HepG2 (cell line): ENCODE data around the gene CIAO2A. TPM values are rescaled to one million over a fixed set of nuclear protein-coding genes. Genes with fewer than 3 reads are reported as not detected.

ENCODE experiments used
- CAMTA2 ChIP-seq: sonication (generic); formaldehyde crosslinking; IDR thresholded peaks from 2 replicates; pipeline ENCODE4 v1.4.0; 2020; ENCODE audit warnings: mild to moderate bottlenecking, missing genetic modification reagents, borderline replicate concordance
- HMGXB4 ChIP-seq, 2 experiments: sonication (generic) in 1 of 2; formaldehyde crosslinking in 1 of 2; IDR thresholded peaks; 2 replicates each; pipeline versions ENCODE4 v1.4.0 to v1.6.1; 2018 to 2020; ENCODE audit warnings: missing genetic modification reagents in 2 of 2, borderline replicate concordance in 1 of 2, low read depth in 1 of 2, mild to moderate bottlenecking in 1 of 2, missing biosample characterization in 1 of 2
- HOXD1 ChIP-seq: sonication (generic); formaldehyde crosslinking; IDR thresholded peaks from 2 replicates; pipeline ENCODE4 v1.5.0; 2020; ENCODE audit warnings: missing genetic modification reagents
- MEF2D ChIP-seq: sonication (generic); formaldehyde crosslinking; IDR thresholded peaks from 2 replicates; pipeline ENCODE4 v1.5.1; 2020; ENCODE audit warnings: mild to moderate bottlenecking, missing genetic modification reagents
- RCOR2 ChIP-seq: IDR thresholded peaks from 2 replicates; pipeline ENCODE4 v1.6.1; 2016; ENCODE audit warnings: missing biosample characterization, missing genetic modification reagents
- SPEN ChIP-seq: sonication (generic); formaldehyde crosslinking; IDR thresholded peaks from 2 replicates; pipeline ENCODE4 v1.5.1; 2020; ENCODE audit warnings: low read depth, mild to moderate bottlenecking, missing genetic modification reagents
- TSC22D2 ChIP-seq: sonication (generic); formaldehyde crosslinking; IDR thresholded peaks from 2 replicates; pipeline ENCODE4 v1.5.1; 2020; ENCODE audit warnings: missing genetic modification reagents, mild to moderate bottlenecking, borderline replicate concordance
- XBP1 ChIP-seq: sonication (generic); formaldehyde crosslinking; IDR thresholded peaks from 2 replicates; pipeline ENCODE4 v1.5.0; 2020; ENCODE audit warnings: missing genetic modification reagents
- ZHX1 ChIP-seq: sonication (generic); formaldehyde crosslinking; IDR thresholded peaks from 2 replicates; pipeline ENCODE4 v1.8.1; 2022; ENCODE audit warnings: low read depth, mild to moderate bottlenecking, missing genetic modification reagents
- ZMAT3 ChIP-seq: sonication (generic); formaldehyde crosslinking; conservative IDR thresholded peaks from 2 replicates; pipeline ENCODE4 v1.7.0; 2021; ENCODE audit warnings: missing genetic modification reagents
- ZNF12 ChIP-seq: sonication (generic); formaldehyde crosslinking; IDR thresholded peaks from 2 replicates; pipeline ENCODE4 v1.5.0; 2020; ENCODE audit warnings: missing genetic modification reagents
- ZNF362 ChIP-seq: sonication (generic); formaldehyde crosslinking; IDR thresholded peaks from 2 replicates; pipeline ENCODE4 v1.4.0; 2020; ENCODE audit warnings: missing genetic modification reagents, mild to moderate bottlenecking, borderline replicate concordance
- ZNF451 ChIP-seq: sonication (generic); formaldehyde crosslinking; IDR thresholded peaks from 2 replicates; pipeline ENCODE4 v1.5.0; 2020; ENCODE audit warnings: mild to moderate bottlenecking, missing genetic modification reagents
- polyA plus RNA-seq, 8 experiments: library from polyadenylated mRNA; depleted of rRNA in 3 of 8; stranded (reverse) in 7 of 8; unstranded in 1 of 8; fragments of >200 nt; fragmentation: Illumina TruSeq in 4 of 8; extraction: Trizol in 4 of 8; gene quantifications; 2 replicates each; pipeline versions ENCODE4 v1.2.1 to v1.2.3, GENCODE V29; 2011 to 2016; ENCODE audit warnings: low read depth in 4 of 8, missing spikeins in 1 of 8, mixed read lengths in 1 of 8; ENCODE audit not compliant: insufficient read depth in 1 of 8
- total RNA-seq, 5 experiments: library from RNA; depleted of rRNA; stranded (reverse); fragments of >200 nt; fragmentation: Illumina TruSeq; extraction: Trizol; gene quantifications; 2 replicates each; pipeline ENCODE4 v1.2.3, GENCODE V29; 2016; ENCODE audit warnings: low read depth in 1 of 5
- TF ChIP-seq, protein P1 (sequence below): sonication (generic); formaldehyde crosslinking; IDR thresholded peaks from 2 replicates; pipeline ENCODE4 v1.4.0; 2020; ENCODE audit warnings: low read depth, mild to moderate bottlenecking, missing genetic modification reagents
- TF ChIP-seq, protein P2 (sequence below): sonication (generic); formaldehyde crosslinking; IDR thresholded peaks from 2 replicates; pipeline ENCODE4 v1.4.0; 2020; ENCODE audit warnings: missing genetic modification reagents
- TF ChIP-seq, protein P3 (sequence below): sonication (generic); formaldehyde crosslinking; IDR thresholded peaks from 2 replicates; pipeline ENCODE4 v1.8.0; 2022; ENCODE audit warnings: mild to moderate bottlenecking, missing genetic modification reagents, borderline replicate concordance

The CIAO2A gene
- total and polyA plus RNA-seq, 2 of the 13 experiments (the other 11 are each of a cell fraction or from before 2014, with no cell fraction given): 83.0 to 100 TPM

- peak; percentile 31; the same call in 1 of the 2 replicates for TF ChIP-seq ZHX1
- no peak for TF ChIP-seq ZNF362 (CRISPR knock-in tag)
- no peak for TF ChIP-seq HOXD1
- TF ChIP-seq, protein P1, sequence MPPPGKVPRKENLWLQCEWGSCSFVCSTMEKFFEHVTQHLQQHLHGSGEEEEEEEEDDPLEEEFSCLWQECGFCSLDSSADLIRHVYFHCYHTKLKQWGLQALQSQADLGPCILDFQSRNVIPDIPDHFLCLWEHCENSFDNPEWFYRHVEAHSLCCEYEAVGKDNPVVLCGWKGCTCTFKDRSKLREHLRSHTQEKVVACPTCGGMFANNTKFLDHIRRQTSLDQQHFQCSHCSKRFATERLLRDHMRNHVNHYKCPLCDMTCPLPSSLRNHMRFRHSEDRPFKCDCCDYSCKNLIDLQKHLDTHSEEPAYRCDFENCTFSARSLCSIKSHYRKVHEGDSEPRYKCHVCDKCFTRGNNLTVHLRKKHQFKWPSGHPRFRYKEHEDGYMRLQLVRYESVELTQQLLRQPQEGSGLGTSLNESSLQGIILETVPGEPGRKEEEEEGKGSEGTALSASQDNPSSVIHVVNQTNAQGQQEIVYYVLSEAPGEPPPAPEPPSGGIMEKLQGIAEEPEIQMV: no peak
- peak in 1 of 2 experiments; percentile 34; a peak in 2 of 4 replicates for TF ChIP-seq HMGXB4 (CRISPR knock-in tag; IDR thresholded peaks at IDR 0.05; ENCODE audit: borderline replicate concordance in 1 of 2, low read depth in 1 of 2)
- TF ChIP-seq ZNF451 (CRISPR knock-in tag): no peak
- TF ChIP-seq MEF2D (CRISPR knock-in tag): peak; percentile 42; the same call in 1 of the 2 replicates
- no peak for TF ChIP-seq TSC22D2 (CRISPR knock-in tag)
- peak; percentile 54; the same call in 1 of the 2 replicates for TF ChIP-seq ZMAT3 (CRISPR knock-in tag)
- TF ChIP-seq XBP1: no peak
- TF ChIP-seq CAMTA2: no peak
- no peak for TF ChIP-seq ZNF12
- TF ChIP-seq, protein P2, sequence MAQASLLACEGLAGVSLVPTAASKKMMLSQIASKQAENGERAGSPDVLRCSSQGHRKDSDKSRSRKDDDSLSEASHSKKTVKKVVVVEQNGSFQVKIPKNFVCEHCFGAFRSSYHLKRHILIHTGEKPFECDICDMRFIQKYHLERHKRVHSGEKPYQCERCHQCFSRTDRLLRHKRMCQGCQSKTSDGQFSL (CRISPR knock-in tag): no peak
- peak; percentile 13; the same call in 1 of the 2 replicates for TF ChIP-seq SPEN (CRISPR knock-in tag)
- TF ChIP-seq, protein P3, sequence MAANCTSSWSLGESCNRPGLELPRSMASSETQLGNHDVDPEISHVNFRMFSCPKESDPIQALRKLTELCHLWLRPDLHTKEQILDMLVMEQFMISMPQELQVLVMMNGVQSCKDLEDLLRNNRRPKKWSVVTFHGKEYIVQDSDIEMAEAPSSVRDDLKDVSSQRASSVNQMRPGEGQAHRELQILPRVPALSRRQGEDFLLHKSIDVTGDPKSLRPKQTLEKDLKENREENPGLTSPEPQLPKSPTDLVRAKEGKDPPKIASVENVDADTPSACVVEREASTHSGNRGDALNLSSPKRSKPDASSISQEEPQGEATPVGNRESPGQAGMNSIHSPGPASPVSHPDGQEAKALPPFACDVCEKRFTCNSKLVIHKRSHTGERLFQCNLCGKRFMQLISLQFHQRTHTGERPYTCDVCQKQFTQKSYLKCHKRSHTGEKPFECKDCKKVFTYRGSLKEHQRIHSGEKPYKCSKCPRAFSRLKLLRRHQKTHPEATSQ (CRISPR knock-in tag): 0 out of 2 replicates have a peak, but pooled peaks have one; percentile 39
- TF ChIP-seq RCOR2 (CRISPR knock-in tag): no peak
Observed at GRCh38 chr15:64093627-64094417, at the start of gene CIAO2A (continued).
